Measurements from ENCODE around the gene VPS52.

The VPS52 gene

GRCh38 chr6:33249732-33250630 is 21.7 kb downstream of the VPS52 start:
- peak overlapping the region in 2 of 3 experiments; percentile 78 to 92 for H3K27ac Mint-ChIP-seq

GRCh38 chr6:33248932-33249731 is 22.5 kb downstream of the VPS52 start:
- peak overlapping the region; percentile 88 to 94 (median 91) for H3K4me3 Mint-ChIP-seq
- H3K4me1 Mint-ChIP-seq: peaks cover 24% of the 10 kb centered on the region

More at GRCh38 chr6:33249732-33250630, 21.7 kb downstream of the VPS52 start:
- peaks cover 25% of the 10 kb centered on the region for H3K36me3 Mint-ChIP-seq (ENCODE audit: low read depth)
- TF ChIP-seq CTCF (IDR thresholded peaks at IDR 0.05; ENCODE audit: unreplicated experiment in 3 of 3): no peak
- peak overlapping the region; percentile 88 to 94 (median 91) for H3K4me3 Mint-ChIP-seq
- H3K27me3 Mint-ChIP-seq (ENCODE audit: low read depth): peaks cover 12% of the 10 kb centered on the region
- no peaks in the 10 kb centered on the region for H3K9me3 Mint-ChIP-seq
- H3K4me1 Mint-ChIP-seq: peaks cover 24% of the 10 kb centered on the region

GRCh38 chr6:33248643-33248931 is 23.1 kb downstream of the VPS52 start:
- Mint-ChIP-seq H3K4me3 (peak overlapping the region; percentile 88 to 94 (median 91)), H3K9me3 (no peaks in the 10 kb centered on the region), H3K36me3 (ENCODE audit: low read depth) (peaks cover 25% of the 10 kb centered on the region), H3K27me3 (ENCODE audit: low read depth) (peaks cover 17% of the 10 kb centered on the region), H3K4me1 (peaks cover 24% of the 10 kb centered on the region), H3K27ac (peak overlapping the region in 2 of 3 experiments; percentile 78 to 92)
- peak in 1 of 3 experiments; percentile 13 for TF ChIP-seq CTCF (IDR thresholded peaks at IDR 0.05; ENCODE audit: unreplicated experiment in 3 of 3)

More at GRCh38 chr6:33248932-33249731, 22.5 kb downstream of the VPS52 start:
- peaks cover 12% of the 10 kb centered on the region for H3K27me3 Mint-ChIP-seq (ENCODE audit: low read depth)
- H3K9me3 Mint-ChIP-seq: no peaks in the 10 kb centered on the region
- no peak for TF ChIP-seq CTCF (IDR thresholded peaks at IDR 0.05; ENCODE audit: unreplicated experiment in 3 of 3)
- H3K27ac Mint-ChIP-seq: peak overlapping the region in 2 of 3 experiments; percentile 78 to 92
- H3K36me3 Mint-ChIP-seq (ENCODE audit: low read depth): peaks cover 25% of the 10 kb centered on the region

GRCh38 chr6:33247977-33248642 is 23.6 kb downstream of the VPS52 start:
- TF ChIP-seq CTCF (IDR thresholded peaks at IDR 0.05; ENCODE audit: unreplicated experiment in 3 of 3): peak; percentile 94 to 99 (median 97)
- H3K4me3 Mint-ChIP-seq: peak overlapping the region; percentile 88 to 94 (median 91)
- peaks cover 20% of the 10 kb centered on the region for H3K27me3 Mint-ChIP-seq (ENCODE audit: low read depth)
- H3K9me3 Mint-ChIP-seq: no peaks in the 10 kb centered on the region
- peak overlapping the region in 2 of 3 experiments; percentile 78 to 92 for H3K27ac Mint-ChIP-seq
- peaks cover 24% of the 10 kb centered on the region for H3K4me1 Mint-ChIP-seq
- peaks cover 25% of the 10 kb centered on the region for H3K36me3 Mint-ChIP-seq (ENCODE audit: low read depth)

GRCh38 chr6:33243476-33243875 is 28.2 kb downstream of the VPS52 start:
- H3K4me3 Mint-ChIP-seq: no peak overlapping the region
- H3K27me3 Mint-ChIP-seq (ENCODE audit: low read depth): peaks cover 40% of the 10 kb centered on the region
- H3K36me3 Mint-ChIP-seq (ENCODE audit: low read depth): no peaks in the 10 kb centered on the region
- peaks cover under 1% of the 10 kb centered on the region for H3K4me1 Mint-ChIP-seq
- H3K9me3 Mint-ChIP-seq: no peaks in the 10 kb centered on the region
- H3K27ac Mint-ChIP-seq: no peak overlapping the region
- TF ChIP-seq CTCF (IDR thresholded peaks at IDR 0.05; ENCODE audit: unreplicated experiment in 3 of 3): no peak

Data from nephron (organoid).